ENCODE data around the gene GABRG1.

The GABRG1 gene

GRCh38 chr4:46123913-46124755, at the start of gene GABRG1:
Gene GABRG1 (minus strand): TSS chr4:46124054. CDS start chr4:46123913, 141 bp downstream.
- no peak for TF ChIP-seq CTCF (IDR thresholded peaks at IDR 0.05)

GRCh38 chr4:46146993-46147392, 23.1 kb upstream of the GABRG1 start:
- TF ChIP-seq CTCF (IDR thresholded peaks at IDR 0.05), result no peak

GRCh38 chr4:46131498-46132057, 7.7 kb upstream of the GABRG1 start:
- no peak for TF ChIP-seq CTCF (IDR thresholded peaks at IDR 0.05)

GRCh38 chr4:46124773-46125413, 1.0 kb upstream of the GABRG1 start:
- TF ChIP-seq CTCF (IDR thresholded peaks at IDR 0.05), result no peak

- TF ChIP-seq CTCF (IDR thresholded peaks at IDR 0.05), result no peak
Observed at GRCh38 chr4:46081674-46082073, 42.2 kb downstream of the GABRG1 start.

GRCh38 chr4:46081248-46081647, 42.6 kb downstream of the GABRG1 start:
- no peak for TF ChIP-seq CTCF (IDR thresholded peaks at IDR 0.05)

GRCh38 chr4:46073778-46074177, 50.1 kb downstream of the GABRG1 start:
- TF ChIP-seq CTCF (IDR thresholded peaks at IDR 0.05), result no peak
